GM23248 (cell line): ENCODE measurements around the gene NKAIN4.

Source experiments
- EZH2 ChIP-seq: fragments of 200-600 bp; sonication (generic); IDR thresholded peaks from 2 replicates; pipeline ENCODE4 v1.6.1; 2018; ENCODE audit warnings: antibody characterized with exemption, mild to moderate bottlenecking; ENCODE audit not compliant: insufficient read depth, poor library complexity, severe bottlenecking
- EZH2phosphoT487 ChIP-seq: fragments of 200-600 bp; sonication (generic); IDR thresholded peaks from 2 replicates; pipeline ENCODE4 v1.6.1; 2018; ENCODE audit warnings: antibody characterized with exemption, moderate library complexity, mild to moderate bottlenecking, low read depth; ENCODE audit not compliant: insufficient read depth

GRCh38 chr20:63301671-63302070 is 47.4 kb upstream of the NKAIN4 start:
- TF ChIP-seq EZH2phosphoT487: no peak
- TF ChIP-seq EZH2: no peak
